Stimulated activated CD8-positive, alpha-beta memory T cell treated with anti-CD3 and anti-CD28 coated beads, Interleukin-12 subunit alpha, Interleukin-12 subunit beta, amount 100 ng/mL, for 1 hour (primary cell): Measurements from ENCODE around the gene PNMA6A.
"Not testable (repeated sequence)": the region's sequence is repeated elsewhere in the genome, so short reads cannot be mapped to it uniquely, and the experiment has no call there.

Experiments used
- DNase-seq: peaks from one replicate; pipeline ENCODE4 v3.0.0-alpha.2; 2020; ENCODE audit warnings: low read depth

PNMA6A gene

DNA sequence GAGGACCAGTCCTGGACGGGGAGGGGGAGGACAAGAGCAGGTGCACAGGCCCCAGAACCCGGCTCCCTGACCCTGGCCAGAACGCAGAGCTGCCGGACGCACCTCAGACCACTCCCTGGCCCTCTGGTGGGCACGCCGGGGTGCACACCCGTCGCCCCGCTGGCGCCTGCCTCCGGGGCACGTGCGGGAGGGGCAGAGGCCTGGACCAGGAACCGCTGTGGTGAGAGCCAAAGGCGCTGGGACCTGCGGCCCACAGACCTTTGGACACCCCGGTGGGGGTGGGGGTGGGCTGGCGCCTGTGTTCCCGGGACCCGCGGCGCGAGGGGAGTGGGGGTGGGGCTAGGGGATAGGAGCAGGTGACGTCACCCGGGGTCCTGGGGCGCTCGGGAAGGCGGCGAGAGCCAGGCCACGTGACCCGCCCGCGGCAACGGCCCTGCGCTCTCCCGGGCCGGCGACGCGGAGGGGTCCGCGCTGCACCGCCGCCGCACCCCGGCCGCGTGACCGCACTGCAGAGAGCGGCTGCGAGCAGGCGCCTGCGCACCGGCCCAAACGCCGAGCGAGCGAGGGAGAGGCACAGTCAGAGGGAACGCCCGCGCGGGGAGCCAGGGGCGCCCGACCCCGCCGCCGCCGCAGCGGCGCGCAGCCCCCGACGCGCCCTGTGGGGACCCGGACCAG is at the start of gene PNMA6A:
Gene PNMA6A, plus strand, starts transcription at position 546 of the 675 bp plus-strand sequence. CDS start 609 bp downstream, outside the sequence.
- DNase-seq = not testable (repeated sequence)

DNA sequence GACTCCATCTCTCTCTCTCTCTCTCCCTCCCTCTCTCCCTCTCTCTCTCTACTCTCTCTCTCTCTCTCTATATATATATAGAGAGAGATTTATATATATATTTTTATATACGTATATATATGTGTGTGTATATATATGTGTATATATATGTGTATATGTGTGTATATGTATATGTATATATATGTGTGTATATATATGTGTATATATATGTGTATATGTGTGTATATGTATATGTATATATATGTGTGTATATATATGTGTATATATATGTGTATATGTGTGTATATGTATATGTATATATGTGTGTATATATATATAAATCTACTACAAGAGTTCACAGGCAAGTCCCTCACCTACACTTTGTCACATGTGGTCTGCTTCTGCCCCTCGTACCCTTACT is 45.8 kb upstream of the PNMA6A start:
- not testable (repeated sequence) for DNase-seq

- not testable (repeated sequence) for DNase-seq
Observed at GRCh38 chrX:153028487-153028886, 43.8 kb upstream of the PNMA6A start.

DNA sequence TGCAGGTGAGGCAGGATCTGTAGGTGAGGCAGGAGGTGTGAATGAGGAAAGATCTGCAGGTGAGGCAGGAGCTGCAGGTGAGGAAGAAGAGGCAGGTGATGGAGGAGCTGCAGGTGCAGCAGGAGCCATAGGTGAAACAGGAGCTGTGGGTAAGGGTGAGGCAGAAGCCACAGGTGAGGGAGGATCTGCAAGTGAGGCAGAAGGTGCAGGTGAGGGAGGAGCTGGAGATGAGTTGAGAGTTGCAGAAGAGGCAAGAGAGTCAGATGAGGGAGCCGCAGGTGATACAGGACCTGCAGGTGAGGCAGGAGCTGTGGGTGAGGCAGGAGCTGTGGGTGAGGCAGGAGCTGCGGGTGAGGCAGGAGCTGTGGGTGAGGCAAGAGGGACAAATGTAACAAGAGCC is 43.1 kb upstream of the PNMA6A start:
- no peak for DNase-seq

GRCh38 chrX:153029875-153030274 is 42.4 kb upstream of the PNMA6A start:
- no peak for DNase-seq

GRCh38 chrX:153030801-153031200 is 41.5 kb upstream of the PNMA6A start:
- no peak for DNase-seq

- peak; percentile 32 for DNase-seq
Observed at GRCh38 chrX:153032397-153033118, 39.7 kb upstream of the PNMA6A start.

- DNase-seq = no peak
Observed at GRCh38 chrX:153049093-153049492, 23.2 kb upstream of the PNMA6A start.

DNA sequence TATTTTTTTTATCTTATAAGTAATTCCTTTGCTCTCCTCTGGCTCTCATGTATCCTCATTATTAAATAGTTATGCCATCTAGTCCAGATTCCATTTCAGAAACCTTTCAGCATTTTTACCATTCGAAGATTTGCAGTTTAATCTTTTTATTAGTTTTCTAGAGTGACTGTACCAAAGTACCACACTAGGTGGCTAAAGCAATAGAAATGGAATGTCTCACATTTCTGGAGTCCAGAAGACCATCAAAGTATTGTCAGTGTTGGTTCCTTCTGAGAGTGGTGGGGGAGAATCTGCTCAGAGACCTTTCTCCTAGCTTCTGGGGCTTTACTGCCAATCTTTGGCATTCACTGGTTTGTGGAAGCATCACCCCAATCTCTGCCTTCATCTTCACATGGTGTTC is 19.7 kb upstream of the PNMA6A start:
- DNase-seq = no peak

- DNase-seq = no peak
Observed at GRCh38 chrX:153055871-153056749, 16.1 kb upstream of the PNMA6A start, which contains the start of gene PNMA3. TSS of gene PNMA3 (plus strand) at chrX:153056470. CDS start at chrX:153057056, 586 bp downstream.

DNA sequence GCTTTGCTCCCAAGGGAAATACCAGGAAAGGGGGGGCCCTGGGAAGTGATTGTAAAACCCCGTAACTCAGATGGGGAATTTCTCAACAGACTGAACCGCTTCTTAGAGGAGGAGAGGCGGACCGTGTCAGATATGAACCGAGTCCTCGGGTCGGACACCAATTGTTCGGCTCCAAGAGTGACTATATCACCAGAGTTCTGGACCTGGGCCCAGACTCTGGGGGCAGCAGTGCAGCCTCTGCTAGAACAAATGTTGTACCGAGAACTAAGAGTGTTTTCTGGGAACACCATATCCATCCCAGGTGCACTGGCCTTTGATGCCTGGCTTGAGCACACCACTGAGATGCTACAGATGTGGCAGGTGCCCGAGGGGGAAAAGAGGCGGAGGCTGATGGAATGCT is 15.0 kb upstream of the PNMA6A start:
- DNase-seq = no peak

DNA sequence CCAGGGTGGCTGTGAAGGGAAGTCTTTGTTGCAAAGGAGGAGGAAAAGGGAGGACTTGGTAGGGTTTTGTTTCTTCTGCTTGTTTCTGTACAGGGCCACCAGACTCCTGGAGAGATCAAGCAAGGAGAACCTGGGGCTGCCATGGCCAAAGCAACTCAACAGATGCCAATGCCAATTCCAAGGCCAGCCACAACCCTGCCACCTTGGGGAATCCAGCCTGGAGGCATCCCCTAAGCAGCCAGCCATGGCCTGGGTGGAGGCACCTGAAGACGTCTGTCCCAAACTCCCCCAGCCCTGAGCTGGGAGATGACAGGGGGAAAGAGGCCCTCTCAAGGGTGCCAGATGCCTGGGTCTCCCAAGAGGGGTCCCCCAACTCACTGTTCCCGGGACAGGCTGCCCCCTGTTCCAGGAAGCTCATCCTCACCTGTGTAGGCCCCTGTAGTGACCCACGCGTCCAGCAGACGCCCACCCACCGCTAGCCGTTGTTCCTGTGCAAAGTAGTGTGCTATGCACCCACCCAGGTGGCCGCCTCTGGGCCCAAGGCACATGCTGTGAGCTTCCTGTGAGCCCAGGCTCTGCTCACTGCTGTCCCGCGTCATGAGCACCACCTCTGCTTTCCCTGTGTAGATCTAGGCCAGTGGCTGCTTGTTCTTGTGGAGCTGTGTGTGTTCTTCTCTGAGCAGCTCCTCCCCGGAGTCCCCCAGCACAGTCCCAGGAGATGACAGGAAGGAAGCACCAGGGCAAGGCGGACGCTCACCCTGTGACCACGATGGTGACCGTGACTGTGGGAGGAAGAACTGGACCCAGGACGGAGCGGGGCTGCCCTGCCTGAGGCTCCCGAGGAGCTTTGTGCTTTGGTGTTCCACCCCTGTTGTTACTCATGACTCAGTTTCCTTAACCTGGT is 12.8 kb upstream of the PNMA6A start:
- no peak for DNase-seq

GRCh38 chrX:153060095-153060445 is 12.2 kb upstream of the PNMA6A start:
- DNase-seq = no peak

DNA sequence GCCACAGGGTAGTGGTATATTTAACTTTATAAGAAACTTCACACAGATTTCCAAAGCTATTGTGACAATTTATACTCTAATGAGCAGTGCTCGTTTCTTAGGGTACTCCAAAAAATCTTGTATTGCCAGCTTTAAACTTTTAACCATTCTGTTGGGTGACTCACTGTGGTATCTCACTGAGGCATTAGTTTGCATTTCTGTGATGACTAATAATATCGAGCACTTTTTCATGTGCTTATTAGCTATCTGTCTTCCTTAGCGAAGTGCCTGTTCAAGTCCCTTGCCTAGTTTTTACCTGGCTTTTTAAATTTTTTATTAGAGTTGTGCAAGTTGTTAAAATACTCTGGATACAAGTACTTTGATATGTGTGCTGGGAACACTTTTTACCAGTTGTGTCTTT is 10.5 kb upstream of the PNMA6A start:
- no peak for DNase-seq

GRCh38 chrX:153063315-153063714 is 8.9 kb upstream of the PNMA6A start:
- no peak for DNase-seq

- DNase-seq = no peak
Observed at GRCh38 chrX:153064061-153064460, 8.2 kb upstream of the PNMA6A start.

DNA sequence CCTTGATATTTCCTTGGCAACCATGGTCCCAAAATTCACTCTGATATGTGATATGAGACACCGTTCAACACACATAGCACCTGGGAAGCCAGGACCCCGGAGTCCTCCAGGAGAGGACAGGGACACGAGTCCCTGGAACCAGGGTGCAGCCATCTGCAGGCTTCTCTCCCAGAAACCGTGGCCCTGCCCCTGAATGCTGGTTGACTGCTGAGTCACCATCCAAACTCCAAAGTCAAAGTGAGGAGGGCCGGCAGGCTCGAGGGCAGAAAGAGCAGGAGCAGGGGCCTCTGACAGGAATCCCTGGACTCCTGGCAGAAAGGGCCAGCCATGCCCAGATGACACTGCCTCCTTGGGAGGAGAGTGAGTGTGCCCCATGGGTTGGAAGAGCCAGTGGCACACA is 6.9 kb upstream of the PNMA6A start:
- DNase-seq = no peak

- DNase-seq = not testable (repeated sequence)
Observed at GRCh38 chrX:153066402-153066801, 5.9 kb upstream of the PNMA6A start.

DNA sequence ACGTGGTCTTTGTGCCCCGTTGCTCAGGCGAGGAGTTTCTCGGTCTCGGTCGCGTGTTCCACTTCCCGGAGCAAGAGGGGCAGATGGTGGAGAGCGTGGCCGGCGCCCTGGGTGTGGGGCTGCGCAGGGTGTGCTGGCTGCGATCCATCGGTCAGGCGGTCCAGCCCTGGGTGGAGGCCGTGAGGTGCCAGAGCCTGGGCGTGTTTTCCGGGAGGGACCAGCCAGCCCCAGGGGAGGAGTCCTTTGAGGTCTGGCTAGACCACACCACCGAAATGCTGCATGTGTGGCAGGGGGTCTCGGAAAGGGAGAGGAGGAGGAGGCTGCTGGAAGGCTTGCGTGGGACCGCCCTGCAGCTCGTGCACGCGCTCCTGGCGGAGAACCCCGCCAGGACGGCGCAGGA is 1.1 kb downstream of the PNMA6A start:
- DNase-seq = not testable (repeated sequence)

DNA sequence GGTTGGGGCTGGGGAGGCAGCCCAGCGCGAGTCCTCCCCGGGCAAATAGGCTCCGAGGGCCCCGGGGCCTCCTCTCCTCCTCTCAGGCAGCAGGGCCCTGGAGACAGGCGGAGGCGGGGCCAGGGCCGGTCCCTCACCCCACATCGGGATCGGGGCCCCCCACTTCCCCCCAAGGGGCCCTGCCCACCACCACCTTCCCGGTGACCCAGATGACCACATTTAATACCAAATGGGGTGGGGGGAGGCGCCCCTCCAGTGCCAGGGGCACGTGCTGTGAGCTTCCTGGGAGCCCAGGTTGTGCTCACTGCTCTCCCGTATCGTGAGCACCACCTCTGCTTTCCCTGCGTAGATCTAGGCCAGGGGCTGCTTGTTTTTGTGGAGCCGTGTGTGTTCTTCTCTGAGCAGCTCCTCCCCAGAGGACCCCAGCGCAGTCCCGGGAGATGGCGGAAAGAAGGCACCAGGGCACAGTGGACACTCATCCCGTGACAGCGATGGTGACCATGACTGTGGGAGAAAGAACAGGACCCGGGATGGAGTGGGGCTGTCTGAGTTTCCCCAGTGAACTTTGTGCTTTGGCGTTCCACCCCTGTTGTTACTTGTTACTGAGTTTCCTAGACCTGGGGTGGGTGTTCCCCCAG is 2.1 kb downstream of the PNMA6A start:
- no peak for DNase-seq

DNA sequence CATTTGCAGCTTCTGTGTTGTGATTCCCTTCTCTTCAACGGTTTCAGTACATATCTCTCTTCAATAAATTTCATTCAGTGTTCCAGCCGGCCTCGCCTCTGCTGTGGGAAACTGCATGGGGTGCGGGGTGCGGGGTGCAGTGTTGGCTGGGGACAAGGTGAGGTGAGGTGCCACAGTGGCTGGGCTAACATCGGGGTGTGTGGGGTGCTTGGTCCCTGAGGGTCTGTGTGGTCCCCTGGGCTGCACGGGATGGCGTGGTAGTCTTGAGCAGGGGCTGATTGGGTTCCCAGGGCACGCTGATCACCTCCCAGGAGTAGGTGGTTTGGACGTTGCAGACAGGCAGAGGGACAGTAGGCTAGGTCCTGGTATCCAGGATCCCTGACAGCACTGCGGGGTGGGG is 2.7 kb downstream of the PNMA6A start:
- DNase-seq = no peak
